B cell (primary cell): ENCODE measurements around the gene MAP3K9. TPM values are rescaled to one million over a fixed set of nuclear protein-coding genes. Genes with fewer than 3 reads are reported as not detected.

Experiments used
- ATAC-seq: fragments of 200-7000 bp; cut with Tn5 transposase; one replicate; pipeline ENCODE4 v1.10.0; 2021; ENCODE audit warnings: low read depth, mild to moderate bottlenecking, moderate number of reproducible peaks, moderate library complexity
- CTCF ChIA-PET: fragments of 350-600 bp; sonication (Branson Sonifier 250); formaldehyde crosslinking; loops from one replicate; lab custom pipeline; 2021; ENCODE audit warnings: antibody characterized with exemption, inconsistent platforms; lab: Charles Lee
- POLR2A ChIA-PET: fragments of 350-600 bp; sonication (Branson Sonifier 250); formaldehyde crosslinking; loops from one replicate; lab custom pipeline; 2021; ENCODE audit warnings: antibody characterized with exemption; lab: Charles Lee
- DNase-seq: peaks from one replicate; pipeline ENCODE4 v3.0.0; 2013
- H2AFZ ChIP-seq: 2 replicates; pipeline ENCODE4 v1.6.1; 2012; ENCODE audit warnings: mild to moderate bottlenecking, low read depth, low read length; ENCODE audit not compliant: insufficient read depth, poor library complexity, severe bottlenecking
- H3K27ac ChIP-seq, 2 donors: 1 replicate in 1 of 2; 2 replicates in 1 of 2; pipeline ENCODE4 v1.5.1; 2012 to 2013; ENCODE audit warnings: low read length in 2 of 2, mild to moderate bottlenecking in 2 of 2, moderate library complexity in 1 of 2
- H3K27me3 ChIP-seq, 4 experiments: fragments of 200-600 bp in 1 of 4; sonication (generic) in 1 of 4; replicated peaks in 1 of 4; 1 replicate in 2 of 4; 2 replicates in 2 of 4; pipeline versions ENCODE4 v1.6.1 to v1.7.0; 2013 to 2016; ENCODE audit warnings: low read length in 3 of 4, mild to moderate bottlenecking in 2 of 4, mixed read lengths in 1 of 4, moderate library complexity in 1 of 4; ENCODE audit not compliant: insufficient read depth in 4 of 4, control insufficient read depth in 3 of 4; ENCODE audit errors: control extremely low read depth in 1 of 4
- H3K36me3 ChIP-seq, 2 experiments: replicated peaks in 1 of 2; 1 replicate in 1 of 2; 2 replicates in 1 of 2; pipeline versions ENCODE4 v1.6.1 to v1.7.1; 2013; ENCODE audit warnings: low read length in 1 of 2; ENCODE audit not compliant: insufficient read depth in 2 of 2, control insufficient read depth in 1 of 2; ENCODE audit errors: control extremely low read depth in 1 of 2, extremely low read depth in 1 of 2
- H3K4me1 ChIP-seq, 2 donors: fragments of 200-600 bp in 1 of 2; sonication (generic) in 1 of 2; 1 replicate in 1 of 2; 2 replicates in 1 of 2; pipeline versions ENCODE4 v1.5.1 to v1.6.1; 2013 to 2017; ENCODE audit warnings: low read length in 2 of 2; ENCODE audit not compliant: control insufficient read depth in 2 of 2, insufficient read depth in 2 of 2
- H3K4me2 ChIP-seq: replicated peaks from 2 replicates; pipeline ENCODE3; 2012; ENCODE audit warnings: mild to moderate bottlenecking, low read depth, low read length; ENCODE audit not compliant: poor library complexity, severe bottlenecking
- H3K4me3 ChIP-seq, 5 experiments: fragments of 200-600 bp in 1 of 5; sonication (generic) in 1 of 5; 1 replicate in 3 of 5; 2 replicates in 2 of 5; pipeline versions ENCODE4 v1.5.1 to v1.7.0; 2011 to 2016; ENCODE audit warnings: low read length in 4 of 5, mild to moderate bottlenecking in 4 of 5, low read depth in 2 of 5, control low read depth in 1 of 5, moderate library complexity in 1 of 5; ENCODE audit not compliant: insufficient read depth in 1 of 5; ENCODE audit errors: control extremely low read depth in 1 of 5, extremely low read depth in 1 of 5
- H3K79me2 ChIP-seq: fragments of 200-600 bp; sonication (generic); one replicate; pipeline ENCODE4 v1.6.0; 2016; ENCODE audit warnings: low read length; ENCODE audit not compliant: control insufficient read depth, insufficient read depth
- H3K9ac ChIP-seq: fragments of 200-600 bp; sonication (generic); 2 replicates; pipeline ENCODE4 v1.6.1; 2017; ENCODE audit warnings: mild to moderate bottlenecking, low read length, moderate library complexity
- H3K9me3 ChIP-seq, 3 donors: one replicate each; pipeline versions ENCODE4 v1.6.1 to v1.7.1; 2013; ENCODE audit warnings: low read length in 2 of 3; ENCODE audit not compliant: control insufficient read depth in 2 of 3, insufficient read depth in 1 of 3; ENCODE audit errors: control extremely low read depth in 1 of 3
- H4K20me1 ChIP-seq: 2 replicates; pipeline ENCODE4 v1.6.0; 2012; ENCODE audit warnings: mild to moderate bottlenecking, low read length; ENCODE audit not compliant: insufficient read depth, control insufficient read depth, poor library complexity, severe bottlenecking
- H3K27ac Mint-ChIP-seq: one replicate; pipeline ENCODE4 v1.8.0; 2021; ENCODE audit warnings: mixed read lengths
- H3K27me3 Mint-ChIP-seq: one replicate; pipeline ENCODE4 v1.8.0; 2021; ENCODE audit warnings: mixed read lengths
- H3K4me1 Mint-ChIP-seq: one replicate; pipeline ENCODE4 v1.8.0; 2021; ENCODE audit warnings: mixed read lengths
- H3K4me3 Mint-ChIP-seq: one replicate; pipeline ENCODE4 v1.8.0; 2021; ENCODE audit warnings: mixed read lengths
- H3K9me3 Mint-ChIP-seq: one replicate; pipeline ENCODE4 v1.8.0; 2022; ENCODE audit warnings: mixed read lengths; ENCODE audit not compliant: insufficient read depth
- EZH2 ChIP-seq: IDR thresholded peaks from 2 replicates; pipeline ENCODE4 v1.6.1; 2012; ENCODE audit warnings: borderline replicate concordance, low read depth, mild to moderate bottlenecking, moderate library complexity, low read length; ENCODE audit not compliant: insufficient read depth, poor library complexity, severe bottlenecking
- WGBS: methylation state at CpG from one replicate; pipeline ENCODE4 v1.1.5; 2013; ENCODE audit warnings: missing lambda C conversion rate; ENCODE audit not compliant: insufficient coverage; 5-methylcytosine and 5-hydroxymethylcytosine counted together
- intact Hi-C: fragments of 100-400 bp; cut with micrococcal nuclease; formaldehyde crosslinking; loops from one replicate; pipeline ENCODE4 v1.10.0; 2022
- polyA plus RNA-seq: library from polyadenylated mRNA; depleted of rRNA; stranded (reverse); fragments of >200 nt; gene quantifications from 2 replicates; pipeline ENCODE4 v1.2.3, GENCODE V29; 2012
- total RNA-seq, 2 donors: library from RNA; stranded (reverse); fragments of 120-200 nt in 1 of 2; gene quantifications; 1 replicate in 1 of 2; 2 replicates in 1 of 2; pipeline versions ENCODE4 v1.2.3 to v1.2.4, GENCODE V29; 2013 to 2022
- TF ChIP-seq, protein P1 (sequence below): fragments of 200-600 bp; IDR thresholded peaks from one replicate; pipeline ENCODE4 v1.8.0; 2022; ENCODE audit warnings: antibody characterized with exemption, mild to moderate bottlenecking

Gene MAP3K9
- total and polyA plus RNA-seq, 2 donors (not counting 1 experiment from before 2014, with no cell fraction given): 4.7 to 20.2 TPM

DNA sequence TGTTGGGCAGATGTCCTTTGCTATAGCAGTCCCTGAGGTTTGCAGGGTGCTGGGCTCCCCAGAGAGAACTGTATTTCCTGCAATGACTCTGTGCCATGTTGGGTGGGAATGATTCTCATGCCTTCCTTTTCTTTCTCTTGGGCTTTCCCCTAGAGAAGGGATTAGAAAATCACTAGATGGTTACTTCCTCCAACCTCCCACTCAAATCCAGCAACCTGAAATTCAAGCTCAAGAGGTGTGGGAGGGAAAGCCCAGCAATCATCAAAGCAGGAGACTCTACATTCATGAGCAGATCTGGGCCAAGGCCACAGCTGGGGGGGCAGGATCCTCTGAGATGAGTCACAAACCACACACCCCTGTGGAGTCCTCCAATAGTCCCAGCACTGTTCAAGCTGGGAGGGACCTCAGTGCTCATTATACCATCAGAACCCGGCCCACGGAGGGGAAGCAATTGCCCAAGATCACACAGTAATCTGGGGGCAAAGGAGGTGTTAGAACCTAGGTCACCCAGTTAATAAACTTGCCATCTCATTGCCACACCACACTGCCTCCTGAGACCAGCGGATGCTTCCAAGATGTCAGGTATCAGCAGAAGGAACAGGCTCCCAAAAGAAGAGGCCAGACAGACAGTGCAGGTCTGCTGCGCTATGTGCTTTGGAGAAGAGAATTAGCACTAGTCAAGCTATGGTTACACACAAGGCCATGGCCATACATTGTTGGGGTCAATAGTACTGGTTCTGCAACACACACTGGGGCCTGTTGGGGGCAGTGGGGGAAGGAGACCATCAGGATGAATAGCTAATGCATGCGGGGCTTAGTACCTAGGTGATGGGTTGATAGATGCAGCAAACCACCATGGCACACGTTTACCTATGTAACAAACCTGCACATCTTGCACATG is 101.9 kb downstream of the MAP3K9 start:
- Mint-ChIP-seq H3K27ac (no peak overlapping the region), H3K9me3 (no peaks in the 10 kb centered on the region), H3K4me3 (no peak overlapping the region), H3K27me3 (no peaks in the 10 kb centered on the region), H3K4me1 (peaks cover 21% of the 10 kb centered on the region)
- intact Hi-C loops: no loop called here
- H3K9ac ChIP-seq: no peak overlapping the region
- TF ChIP-seq EZH2: no peak
- TF ChIP-seq, protein P1, sequence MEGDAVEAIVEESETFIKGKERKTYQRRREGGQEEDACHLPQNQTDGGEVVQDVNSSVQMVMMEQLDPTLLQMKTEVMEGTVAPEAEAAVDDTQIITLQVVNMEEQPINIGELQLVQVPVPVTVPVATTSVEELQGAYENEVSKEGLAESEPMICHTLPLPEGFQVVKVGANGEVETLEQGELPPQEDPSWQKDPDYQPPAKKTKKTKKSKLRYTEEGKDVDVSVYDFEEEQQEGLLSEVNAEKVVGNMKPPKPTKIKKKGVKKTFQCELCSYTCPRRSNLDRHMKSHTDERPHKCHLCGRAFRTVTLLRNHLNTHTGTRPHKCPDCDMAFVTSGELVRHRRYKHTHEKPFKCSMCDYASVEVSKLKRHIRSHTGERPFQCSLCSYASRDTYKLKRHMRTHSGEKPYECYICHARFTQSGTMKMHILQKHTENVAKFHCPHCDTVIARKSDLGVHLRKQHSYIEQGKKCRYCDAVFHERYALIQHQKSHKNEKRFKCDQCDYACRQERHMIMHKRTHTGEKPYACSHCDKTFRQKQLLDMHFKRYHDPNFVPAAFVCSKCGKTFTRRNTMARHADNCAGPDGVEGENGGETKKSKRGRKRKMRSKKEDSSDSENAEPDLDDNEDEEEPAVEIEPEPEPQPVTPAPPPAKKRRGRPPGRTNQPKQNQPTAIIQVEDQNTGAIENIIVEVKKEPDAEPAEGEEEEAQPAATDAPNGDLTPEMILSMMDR: no peak
- no peak overlapping the region for H3K4me3 ChIP-seq
- ChIA-PET CTCF (interaction anchor here (1.0 to 13.5 kb wide), 3 partner anchors 46 to 110 kb away, joined by 4 to 236 read pairs (median 4); no protein-coding TSS in a partner anchor), POLR2A (interaction anchor here (0.7 kb wide), 1 partner anchor 65 kb away, joined by 3 read pairs; no protein-coding TSS in a partner anchor)
- no peak overlapping the region for H3K27ac ChIP-seq
- ATAC-seq (no peak), DNase-seq (no peak)
- H3K36me3 ChIP-seq: no peaks in the 10 kb centered on the region
- H3K27me3 ChIP-seq: no peaks in the 10 kb centered on the region
- H2AFZ ChIP-seq: no peak overlapping the region
- H3K4me1 ChIP-seq: peaks cover 13 to 16% of the 10 kb centered on the region in 2 donors
- WGBS: 78% methylated on average over 4 of the region's 6 CpGs
- H3K79me2 ChIP-seq: no peaks in the 10 kb centered on the region
- no peak overlapping the region for H3K4me2 ChIP-seq
- no peaks in the 10 kb centered on the region for H3K9me3 ChIP-seq
- no peaks in the 10 kb centered on the region for H4K20me1 ChIP-seq

DNA sequence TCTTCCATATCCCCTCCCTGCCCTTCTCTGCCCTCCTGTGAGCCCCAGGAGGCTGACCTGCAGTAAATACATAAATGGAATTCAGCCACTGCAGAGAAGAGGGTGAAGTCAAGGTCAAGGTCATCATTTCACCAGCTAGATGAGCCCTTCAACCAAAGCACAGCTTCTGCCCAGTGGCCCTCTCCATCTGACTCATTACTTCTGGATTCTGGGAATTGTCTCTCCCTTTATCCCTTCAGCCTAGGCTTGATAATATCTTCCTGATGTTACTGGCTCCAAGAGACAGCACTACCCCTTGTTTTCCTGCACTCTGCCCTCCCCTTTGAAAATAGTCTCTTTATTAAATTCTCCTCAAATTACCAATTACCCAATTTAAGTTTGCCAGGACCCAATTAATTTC is 103.1 kb downstream of the MAP3K9 start:
- Histone ChIP-seq H4K20me1 (no peaks in the 10 kb centered on the region), H3K4me3 (no peak overlapping the region), H3K27ac (no peak overlapping the region), H3K9ac (no peak overlapping the region), H3K4me1 (peaks cover 6 to 9% of the 10 kb centered on the region in 2 donors), H2AFZ (no peak overlapping the region), H3K27me3 (no peaks in the 10 kb centered on the region), H3K36me3 (no peaks in the 10 kb centered on the region), H3K9me3 (no peaks in the 10 kb centered on the region), H3K79me2 (no peaks in the 10 kb centered on the region), H3K4me2 (no peak overlapping the region)
- Mint-ChIP-seq H3K27ac (no peak overlapping the region), H3K27me3 (no peaks in the 10 kb centered on the region), H3K9me3 (no peaks in the 10 kb centered on the region), H3K4me1 (peaks cover 8% of the 10 kb centered on the region), H3K4me3 (no peak overlapping the region)
- TF ChIP-seq, protein P1: no peak
- TF ChIP-seq EZH2: no peak
- POLR2A ChIA-PET: no interaction called here
- DNase-seq (no peak), ATAC-seq (no peak)
- intact Hi-C loops: no loop called here
- CTCF ChIA-PET: interaction anchor here (1.0 to 13.5 kb wide), 5 partner anchors 10 to 112 kb away, joined by 3 to 236 read pairs (median 3); no protein-coding TSS in a partner anchor
